G401.6 (cell line): ENCODE data around the gene IDH3G.
A peak's percentile ranks its signal among the peaks of the same experiment; 100 is the strongest.
"Not testable (repeated sequence)": the region's sequence is repeated elsewhere in the genome, so short reads cannot be mapped to it uniquely, and the experiment has no call there.

Experiments used
- FAIRE-seq: peaks from 2 replicates; lab custom pipeline; 2012; peaks lifted over from hg19 to GRCh38; lab: Jason Lieb, UNC

Gene IDH3G

GRCh38 chrX:153794018-153794896, at the start of gene IDH3G, which contains the start of gene SSR4:
Gene IDH3G (minus strand): TSS chrX:153794375. CDS start chrX:153794326, 49 bp downstream.
Gene SSR4 (plus strand): TSS chrX:153794668. CDS start chrX:153794688, 20 bp downstream.
- peak; percentile 99 for FAIRE-seq

GRCh38 chrX:153836921-153837320, 42.7 kb upstream of the IDH3G start:
- FAIRE-seq: no peak

- no peak for FAIRE-seq
These were observed 38.6 kb upstream of the IDH3G start for GRCh38 chrX:153832728-153833127.

DNA sequence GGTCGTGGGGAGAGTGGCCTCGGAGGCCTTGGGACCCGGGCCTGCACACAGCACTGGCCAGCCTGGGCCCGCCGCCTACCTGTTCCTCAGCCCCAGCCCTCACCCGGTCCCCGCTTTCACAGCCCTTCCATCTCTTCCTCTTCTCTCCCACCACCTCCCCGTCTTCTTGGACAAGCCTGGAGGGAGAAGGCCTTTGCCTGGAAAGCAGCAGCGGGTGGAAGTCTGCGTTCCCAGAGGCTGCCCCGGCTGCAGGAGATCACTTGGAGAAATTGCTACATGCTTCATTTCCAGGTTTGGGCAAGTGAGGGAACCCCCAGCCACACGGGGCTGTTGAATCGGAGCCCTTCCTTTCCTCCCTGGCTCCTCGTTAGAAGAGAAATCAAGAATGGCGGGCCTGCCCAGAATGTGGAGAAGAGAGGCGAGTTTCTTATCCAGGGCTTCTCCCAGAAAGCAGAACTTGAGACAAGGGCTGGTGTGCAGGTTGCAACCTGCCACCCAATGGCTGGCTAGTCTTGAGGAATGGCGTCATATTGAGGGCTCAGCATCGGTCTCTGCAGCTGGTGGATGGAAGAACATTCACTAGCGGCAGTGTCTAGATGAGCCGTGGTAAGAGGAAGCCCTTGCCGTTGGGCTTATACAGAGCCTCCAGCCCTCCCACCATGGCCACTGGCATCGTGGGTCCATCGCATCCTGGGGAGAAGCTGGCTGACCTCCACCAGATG, 37.4 kb upstream of the IDH3G start:
- no peak for FAIRE-seq

GRCh38 chrX:153830640-153831428, 36.7 kb upstream of the IDH3G start:
- no peak for FAIRE-seq

DNA sequence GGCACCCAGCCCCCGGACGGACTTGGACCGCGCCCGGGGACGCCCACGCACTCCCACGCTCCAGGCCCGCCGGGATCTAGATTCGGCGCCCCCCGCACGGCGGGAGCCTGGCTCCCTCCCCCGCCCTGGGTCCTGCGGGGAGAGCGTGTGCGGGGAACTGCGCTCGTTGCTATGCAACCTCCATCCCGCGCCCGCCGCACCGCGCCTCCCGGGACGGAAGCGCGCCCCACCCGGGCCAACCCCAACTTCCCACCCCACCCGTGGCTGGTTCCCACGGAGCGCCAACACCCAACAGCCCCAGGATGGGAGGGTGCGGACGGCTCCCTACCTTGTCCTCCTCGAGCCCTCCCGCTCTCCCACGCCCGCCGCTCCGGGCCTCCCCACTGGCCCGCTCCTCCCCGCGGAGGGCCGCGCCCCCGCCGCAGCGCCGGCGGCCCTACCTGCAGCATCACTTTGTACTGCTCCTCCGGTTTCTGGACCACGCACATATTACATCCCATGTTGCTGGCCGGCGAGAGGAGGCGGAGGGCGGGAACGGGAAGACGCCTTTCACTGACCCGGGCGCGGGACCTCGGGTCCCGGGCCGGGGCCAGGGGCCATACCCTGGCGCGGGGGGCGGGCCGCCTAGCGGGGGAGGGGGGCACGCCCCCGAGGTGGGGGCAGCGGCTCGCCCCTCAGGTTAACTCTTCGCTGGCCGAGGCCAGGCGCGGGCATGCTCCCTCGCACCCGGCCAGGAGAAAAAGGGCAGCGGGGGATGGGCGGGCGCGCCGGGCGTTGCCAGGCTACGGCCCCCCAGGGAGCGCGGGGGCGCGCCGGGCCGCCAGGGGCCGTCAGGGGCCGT, 35.8 kb upstream of the IDH3G start, which contains the start of gene PDZD4:
Gene PDZD4, minus strand, starts transcription at position 746 of the 841 bp plus-strand sequence. Its CDS starts 246 bp downstream, at position 500.
- FAIRE-seq: no peak

- no peak for FAIRE-seq
These were observed 35.3 kb upstream of the IDH3G start for GRCh38 chrX:153829549-153829798.

GRCh38 chrX:153828723-153829548, 34.8 kb upstream of the IDH3G start:
- peak; percentile 50 for FAIRE-seq

GRCh38 chrX:153828308-153828707, 34.1 kb upstream of the IDH3G start:
- FAIRE-seq: no peak

- FAIRE-seq: no peak
These were observed 33.7 kb upstream of the IDH3G start for GRCh38 chrX:153827903-153828302.

DNA sequence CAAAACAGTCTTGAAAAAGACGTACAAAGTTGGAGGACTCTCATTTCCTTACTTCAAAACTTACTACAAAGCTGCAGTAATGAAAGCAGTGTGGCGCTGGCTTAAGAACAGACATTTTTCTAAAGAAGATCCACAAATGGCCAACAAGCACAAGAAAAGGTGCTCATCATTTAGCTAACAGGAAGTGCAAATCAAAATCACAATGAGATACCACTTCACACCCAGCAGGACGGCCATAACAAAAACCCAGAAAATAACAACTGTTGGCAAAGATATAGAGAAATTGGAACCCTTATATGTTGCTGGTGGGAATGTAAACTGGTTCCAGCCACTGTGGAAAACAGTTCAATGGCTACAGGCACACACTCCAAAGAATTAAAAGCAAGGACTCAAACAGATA, 32.8 kb upstream of the IDH3G start:
- no peak for FAIRE-seq

DNA sequence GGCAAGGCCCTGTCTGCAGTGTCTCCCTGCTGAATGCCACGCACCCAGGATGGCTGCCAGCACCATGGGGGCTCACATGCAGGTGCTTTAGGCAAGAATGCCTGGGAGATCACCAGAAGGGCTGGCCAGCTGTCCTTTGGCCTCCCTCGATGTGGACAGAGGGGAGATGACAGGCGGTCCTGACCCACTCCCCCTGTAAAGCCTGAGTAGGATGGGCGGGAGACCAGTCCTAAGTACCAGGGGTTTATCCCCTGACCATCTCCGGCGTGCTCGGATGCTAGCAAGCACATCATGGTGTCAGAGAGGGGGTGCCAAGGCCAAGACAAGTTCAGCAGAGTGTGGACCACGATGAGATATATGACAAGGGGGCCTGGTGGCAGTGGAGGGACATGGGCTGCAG, 30.9 kb upstream of the IDH3G start:
- no peak for FAIRE-seq

DNA sequence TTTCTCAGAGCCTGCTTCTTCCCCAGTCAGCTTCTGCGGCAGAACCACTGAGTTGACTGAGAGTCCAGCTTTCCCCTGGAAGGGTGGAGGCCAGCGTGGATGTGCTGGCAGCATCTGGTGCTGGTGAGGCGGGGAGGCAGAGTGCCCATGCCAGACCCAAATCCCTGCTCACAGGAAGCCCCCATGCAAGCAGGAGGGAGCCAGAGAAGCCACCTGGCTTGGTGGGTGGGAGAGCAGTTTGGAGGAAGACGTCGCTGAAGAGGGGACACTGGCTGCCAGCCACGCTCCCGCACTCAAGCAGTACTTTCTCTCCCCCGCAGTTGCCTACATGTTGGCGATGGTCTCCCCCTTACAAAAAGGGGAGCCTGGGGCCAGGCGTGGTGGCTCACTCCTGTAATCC, 30.2 kb upstream of the IDH3G start:
- no peak for FAIRE-seq

DNA sequence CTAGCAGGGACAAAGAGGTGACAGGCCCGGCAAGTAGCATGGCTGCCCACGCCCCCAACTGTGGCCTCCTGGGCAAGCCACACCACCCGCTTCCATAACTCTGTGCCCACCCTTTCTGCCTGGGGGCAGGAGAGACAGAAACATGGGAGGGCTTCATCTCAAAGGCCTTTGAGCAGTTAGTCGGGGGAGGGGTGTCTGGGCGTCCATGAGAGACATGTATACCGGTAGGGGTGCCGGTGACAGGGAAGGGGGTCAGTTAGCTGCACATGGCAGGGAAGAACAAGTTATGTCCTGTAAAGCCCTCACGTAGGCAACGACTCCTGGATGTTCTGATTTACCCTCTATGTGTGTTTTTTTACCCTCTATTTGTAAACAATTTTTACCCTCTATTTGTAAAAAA, 26.9 kb upstream of the IDH3G start:
- FAIRE-seq: no peak

- FAIRE-seq: no peak
These were observed 26.4 kb upstream of the IDH3G start for GRCh38 chrX:153820601-153821000.

- no peak for FAIRE-seq
These were observed 25.3 kb upstream of the IDH3G start for GRCh38 chrX:153819384-153820040.

DNA sequence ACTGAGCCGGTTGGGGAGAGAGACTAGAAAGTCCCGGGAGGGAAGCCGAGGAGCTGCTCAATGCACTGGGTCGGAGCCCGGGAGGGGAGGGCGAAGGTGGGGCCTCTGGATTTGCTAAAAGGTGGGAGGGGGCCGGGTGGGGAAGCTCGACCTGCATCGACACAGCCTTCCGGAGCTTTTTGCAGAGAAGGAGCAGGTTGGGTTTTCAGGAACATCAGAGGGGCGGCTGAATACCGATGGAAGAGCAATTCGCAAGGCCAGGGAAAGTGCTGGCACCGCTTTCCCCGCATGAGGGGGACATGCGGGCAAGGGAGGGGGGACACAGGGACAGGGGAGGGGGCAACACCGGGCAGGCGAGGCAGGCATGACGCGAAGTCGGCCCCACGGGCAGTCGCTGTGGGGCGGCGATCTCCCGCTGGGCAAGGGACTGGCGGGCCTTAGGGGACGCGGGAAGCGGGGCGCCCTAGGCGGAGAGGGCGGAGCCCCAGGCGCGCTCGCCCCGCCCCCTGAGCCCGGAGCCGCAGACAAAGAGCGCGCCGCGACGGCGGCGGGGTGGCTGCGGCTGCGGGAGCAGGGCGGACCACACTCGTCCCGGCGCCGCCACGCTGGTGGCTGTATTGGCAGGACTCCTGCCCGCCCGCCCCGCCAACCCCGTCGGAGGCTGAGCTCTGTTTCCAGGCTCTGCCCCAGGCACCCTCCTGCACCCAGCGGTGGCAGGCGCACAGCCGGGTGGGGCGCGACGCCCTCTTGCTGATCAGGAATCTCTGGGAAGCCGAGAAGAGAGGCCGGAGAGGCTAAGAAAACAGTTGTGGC, 24.6 kb upstream of the IDH3G start:
- no peak for FAIRE-seq

DNA sequence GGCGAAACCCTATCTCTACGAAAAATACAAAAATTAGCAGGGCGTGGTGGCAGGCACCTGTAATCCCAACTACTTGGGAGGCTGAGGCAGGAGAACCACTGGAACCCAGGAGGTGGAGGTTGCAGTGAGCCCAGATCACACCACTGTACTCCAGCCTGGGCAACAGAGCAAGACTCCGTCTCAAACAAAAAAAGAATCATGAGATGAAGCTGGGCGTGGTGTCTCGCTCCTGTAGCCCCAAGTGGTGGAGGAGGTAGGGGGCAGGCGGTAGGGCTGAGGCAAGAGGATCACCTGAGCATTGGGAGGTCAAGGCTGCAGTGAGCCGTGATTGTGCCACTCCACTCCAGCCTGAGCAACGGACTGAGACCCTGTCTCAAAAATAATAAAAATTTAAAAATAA, 23.9 kb upstream of the IDH3G start:
- not testable (repeated sequence) for FAIRE-seq
